ENCODE measurements around the gene SBNO2. TPM values are rescaled to one million over a fixed set of nuclear protein-coding genes. Genes with fewer than 3 reads are reported as not detected.

Gene SBNO2
- total RNA-seq, 1 donor from 2014 or later: 53.0 TPM

- Mint-ChIP-seq H3K27me3 (ENCODE audit: low read depth) (no peaks in the 10 kb centered on the region), H3K4me3 (no peak overlapping the region), H3K9me3 (no peaks in the 10 kb centered on the region), H3K4me1 (peaks cover 9% of the 10 kb centered on the region), H3K36me3 (no peaks in the 10 kb centered on the region), H3K27ac (no peak overlapping the region)
- DNase-seq (ENCODE audit: low spot score in 2 of 2, unreplicated experiment in 2 of 2): no peak
- TF ChIP-seq CTCF (IDR thresholded peaks at IDR 0.05; ENCODE audit: unreplicated experiment): no peak
Observed at GRCh38 chr19:1109697-1110671, 64.1 kb downstream of the SBNO2 start.

GRCh38 chr19:1109032-1109551 lies 65.0 kb downstream of the SBNO2 start:
- Mint-ChIP-seq H3K4me1 (peaks cover 10% of the 10 kb centered on the region), H3K36me3 (no peaks in the 10 kb centered on the region), H3K9me3 (no peaks in the 10 kb centered on the region), H3K27ac (no peak overlapping the region), H3K27me3 (ENCODE audit: low read depth) (no peaks in the 10 kb centered on the region), H3K4me3 (no peak overlapping the region)
- TF ChIP-seq CTCF (IDR thresholded peaks at IDR 0.05; ENCODE audit: unreplicated experiment): no peak
- no peak for DNase-seq (ENCODE audit: low spot score in 2 of 2, unreplicated experiment in 2 of 2)

- H3K9me3 Mint-ChIP-seq: no peaks in the 10 kb centered on the region
- H3K27me3 Mint-ChIP-seq (ENCODE audit: low read depth): no peaks in the 10 kb centered on the region
- no peak for DNase-seq (ENCODE audit: low spot score in 2 of 2, unreplicated experiment in 2 of 2)
- H3K4me3 Mint-ChIP-seq: no peak overlapping the region
- H3K36me3 Mint-ChIP-seq: no peaks in the 10 kb centered on the region
- TF ChIP-seq CTCF (IDR thresholded peaks at IDR 0.05; ENCODE audit: unreplicated experiment): no peak
- H3K27ac Mint-ChIP-seq: no peak overlapping the region
- H3K4me1 Mint-ChIP-seq: peaks cover 11% of the 10 kb centered on the region
Observed at GRCh38 chr19:1108291-1109031, 65.6 kb downstream of the SBNO2 start.

- no peak for TF ChIP-seq CTCF (IDR thresholded peaks at IDR 0.05; ENCODE audit: unreplicated experiment)
- Mint-ChIP-seq H3K4me1 (peaks cover 15% of the 10 kb centered on the region), H3K36me3 (no peaks in the 10 kb centered on the region), H3K27me3 (ENCODE audit: low read depth) (no peaks in the 10 kb centered on the region), H3K4me3 (no peak overlapping the region), H3K9me3 (no peaks in the 10 kb centered on the region), H3K27ac (no peak overlapping the region)
- no peak for DNase-seq (ENCODE audit: low spot score in 2 of 2, unreplicated experiment in 2 of 2)
Observed at GRCh38 chr19:1107661-1108261, 66.3 kb downstream of the SBNO2 start.

- Mint-ChIP-seq H3K36me3 (no peaks in the 10 kb centered on the region), H3K4me3 (peak overlapping the region; percentile 38), H3K9me3 (no peaks in the 10 kb centered on the region), H3K27ac (no peak overlapping the region), H3K4me1 (peaks cover 21% of the 10 kb centered on the region), H3K27me3 (ENCODE audit: low read depth) (no peaks in the 10 kb centered on the region)
- no peak for TF ChIP-seq CTCF (IDR thresholded peaks at IDR 0.05; ENCODE audit: unreplicated experiment)
- DNase-seq (ENCODE audit: low spot score in 2 of 2, unreplicated experiment in 2 of 2): no peak
Observed at GRCh38 chr19:1106841-1107660, 67.0 kb downstream of the SBNO2 start.

All from mesothelial cell of epicardium (in vitro differentiated cells).